DND-41 (cell line): ENCODE measurements around the gene DGKG.

ENCODE experiments used
- ATAC-seq: fragments of 200-7000 bp; cut with Tn5 transposase; 3 replicates; pipeline ENCODE4 v1.9.1; 2021; ENCODE audit warnings: low read depth; ENCODE audit not compliant: insufficient read depth
- DNase-seq: peaks from one replicate; pipeline ENCODE4 v3.0.0-alpha.2; 2020
- H2AFZ ChIP-seq: 2 replicates; pipeline ENCODE4 v1.6.0; 2012; ENCODE audit warnings: low read depth, low read length
- H3K27ac ChIP-seq: 2 replicates; pipeline ENCODE4 v1.5.1; 2012; ENCODE audit warnings: low read length, inconsistent platforms
- H3K27me3 ChIP-seq: fragments of 200-600 bp; sonication (generic); 2 replicates; pipeline ENCODE4 v1.6.0; 2012; ENCODE audit warnings: low read length, mild to moderate bottlenecking, inconsistent platforms; ENCODE audit not compliant: insufficient read depth, poor library complexity
- H3K36me3 ChIP-seq: 2 replicates; pipeline ENCODE4 v1.5.1; 2012; ENCODE audit warnings: low read length, inconsistent platforms; ENCODE audit not compliant: insufficient read depth
- H3K4me1 ChIP-seq: 2 replicates; pipeline ENCODE4 v1.5.1; 2012; ENCODE audit warnings: mild to moderate bottlenecking, low read length; ENCODE audit not compliant: insufficient read depth
- H3K4me2 ChIP-seq: 2 replicates; pipeline ENCODE4 v1.6.0; 2012; ENCODE audit warnings: mild to moderate bottlenecking, moderate library complexity, low read length, inconsistent platforms; ENCODE audit not compliant: insufficient read depth
- H3K4me3 ChIP-seq, 2 experiments: fragments of 200-600 bp in 1 of 2; shearing (Covaris generic) in 1 of 2; 2 replicates each; pipeline ENCODE4 v1.5.1; 2012 to 2016; ENCODE audit warnings: inconsistent platforms in 2 of 2, low read length in 2 of 2, mild to moderate bottlenecking in 2 of 2, low read depth in 1 of 2, moderate library complexity in 1 of 2
- H3K79me2 ChIP-seq: 2 replicates; pipeline ENCODE4 v1.6.0; 2012; ENCODE audit warnings: low read length, inconsistent platforms; ENCODE audit not compliant: insufficient read depth
- H3K9ac ChIP-seq: 2 replicates; pipeline ENCODE4 v1.6.0; 2012; ENCODE audit warnings: low read depth, mild to moderate bottlenecking, inconsistent platforms, low read length, moderate library complexity
- H3K9me3 ChIP-seq: 2 replicates; pipeline ENCODE4 v1.5.1; 2012; ENCODE audit warnings: low read length, moderate library complexity, mild to moderate bottlenecking, inconsistent platforms; ENCODE audit not compliant: insufficient read depth, severe bottlenecking
- H4K20me1 ChIP-seq: 2 replicates; pipeline ENCODE4 v1.6.0; 2012; ENCODE audit warnings: low read length; ENCODE audit not compliant: insufficient read depth
- EZH2 ChIP-seq: IDR thresholded peaks from 3 replicates; pipeline ENCODE4 v1.6.1; 2012; ENCODE audit warnings: borderline replicate concordance, low read depth, mild to moderate bottlenecking, moderate library complexity, low read length, inconsistent platforms; ENCODE audit not compliant: severe bottlenecking
- TF ChIP-seq, protein P1 (sequence below): IDR thresholded peaks from 2 replicates; pipeline ENCODE4 v1.5.1; 2012; ENCODE audit warnings: borderline replicate concordance, low read length, moderate library complexity, mild to moderate bottlenecking; ENCODE audit not compliant: poor library complexity, severe bottlenecking; ENCODE audit errors: extremely low read depth

DGKG gene

DNA sequence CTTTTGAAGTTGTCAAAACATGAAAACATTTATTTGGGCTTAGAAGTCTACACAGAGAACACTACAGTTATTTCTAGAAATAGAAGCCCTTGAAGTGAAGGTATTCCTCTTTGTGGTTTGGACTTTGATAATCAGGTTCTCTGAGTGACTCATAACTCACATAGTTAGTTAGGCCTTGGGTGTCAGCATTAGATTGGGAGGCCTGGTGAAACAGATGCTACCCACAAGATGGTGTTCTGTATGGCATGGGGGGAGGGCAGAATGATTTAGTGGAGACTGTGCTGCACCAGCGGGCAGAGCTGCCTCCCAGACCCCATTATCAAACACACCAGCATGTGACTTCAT is 144.2 kb downstream of the DGKG start:
- no peaks in the 10 kb centered on the region for H3K4me1 ChIP-seq
- H3K27ac ChIP-seq, result no peak overlapping the region
- H3K27me3 ChIP-seq, result no peaks in the 10 kb centered on the region
- H3K79me2 ChIP-seq, result no peaks in the 10 kb centered on the region
- H4K20me1 ChIP-seq, result no peaks in the 10 kb centered on the region
- DNase-seq (no peak), ATAC-seq (peak; percentile 66)
- no peaks in the 10 kb centered on the region for H3K9me3 ChIP-seq
- H3K9ac ChIP-seq, result no peak overlapping the region
- no peak overlapping the region for H2AFZ ChIP-seq
- TF ChIP-seq, protein P1, sequence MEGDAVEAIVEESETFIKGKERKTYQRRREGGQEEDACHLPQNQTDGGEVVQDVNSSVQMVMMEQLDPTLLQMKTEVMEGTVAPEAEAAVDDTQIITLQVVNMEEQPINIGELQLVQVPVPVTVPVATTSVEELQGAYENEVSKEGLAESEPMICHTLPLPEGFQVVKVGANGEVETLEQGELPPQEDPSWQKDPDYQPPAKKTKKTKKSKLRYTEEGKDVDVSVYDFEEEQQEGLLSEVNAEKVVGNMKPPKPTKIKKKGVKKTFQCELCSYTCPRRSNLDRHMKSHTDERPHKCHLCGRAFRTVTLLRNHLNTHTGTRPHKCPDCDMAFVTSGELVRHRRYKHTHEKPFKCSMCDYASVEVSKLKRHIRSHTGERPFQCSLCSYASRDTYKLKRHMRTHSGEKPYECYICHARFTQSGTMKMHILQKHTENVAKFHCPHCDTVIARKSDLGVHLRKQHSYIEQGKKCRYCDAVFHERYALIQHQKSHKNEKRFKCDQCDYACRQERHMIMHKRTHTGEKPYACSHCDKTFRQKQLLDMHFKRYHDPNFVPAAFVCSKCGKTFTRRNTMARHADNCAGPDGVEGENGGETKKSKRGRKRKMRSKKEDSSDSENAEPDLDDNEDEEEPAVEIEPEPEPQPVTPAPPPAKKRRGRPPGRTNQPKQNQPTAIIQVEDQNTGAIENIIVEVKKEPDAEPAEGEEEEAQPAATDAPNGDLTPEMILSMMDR, result no peak
- no peak for TF ChIP-seq EZH2
- no peak overlapping the region for H3K4me2 ChIP-seq
- no peak overlapping the region for H3K4me3 ChIP-seq
- H3K36me3 ChIP-seq, result no peaks in the 10 kb centered on the region

DNA sequence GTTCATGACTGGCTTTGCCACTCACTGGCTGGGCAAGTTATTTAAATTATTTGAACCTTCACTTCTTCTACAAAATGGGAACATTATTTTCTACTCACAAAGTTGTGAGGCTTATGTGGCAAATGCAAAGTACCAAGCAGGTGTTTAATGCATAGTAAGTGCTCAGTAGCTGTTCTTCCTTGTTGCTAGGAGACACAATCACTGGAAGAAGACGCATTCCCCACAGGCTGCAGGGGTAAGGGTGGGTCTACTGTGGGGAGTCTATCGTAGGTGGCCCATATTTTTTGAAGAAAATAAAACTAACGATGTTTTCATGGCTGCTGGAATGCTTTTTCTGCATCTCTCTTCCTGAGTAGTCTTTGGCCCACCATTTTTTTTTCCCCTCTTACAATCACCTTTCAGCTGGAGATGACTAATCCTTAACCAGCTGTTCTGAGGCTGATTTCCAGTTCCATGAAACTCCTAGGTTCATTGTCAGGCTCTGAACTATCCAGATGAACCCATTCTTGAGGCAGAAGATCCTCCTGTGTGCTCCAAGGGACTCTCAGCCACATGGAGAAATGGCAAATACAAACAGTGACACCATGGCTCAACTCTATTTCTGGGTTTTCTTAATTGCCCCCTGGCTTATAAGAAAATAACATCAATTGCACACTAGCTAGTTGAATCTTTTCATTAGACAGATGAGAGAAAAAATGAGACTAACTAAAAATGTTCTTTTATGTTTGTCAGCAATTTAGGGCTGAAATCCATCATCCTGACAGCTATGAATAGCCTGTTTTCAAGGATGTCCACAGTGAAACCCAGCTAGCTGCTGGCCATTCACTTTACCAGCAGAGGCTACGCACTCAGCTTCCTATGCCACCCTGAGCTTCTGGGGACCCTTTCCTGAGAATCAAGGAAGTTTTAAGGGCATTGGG is 144.9 kb downstream of the DGKG start:
- H4K20me1 ChIP-seq, result no peaks in the 10 kb centered on the region
- no peaks in the 10 kb centered on the region for H3K27me3 ChIP-seq
- H3K27ac ChIP-seq, result no peak overlapping the region
- no peaks in the 10 kb centered on the region for H3K4me1 ChIP-seq
- H2AFZ ChIP-seq, result no peak overlapping the region
- H3K9ac ChIP-seq, result no peak overlapping the region
- H3K9me3 ChIP-seq, result no peaks in the 10 kb centered on the region
- no peaks in the 10 kb centered on the region for H3K36me3 ChIP-seq
- no peak for ATAC-seq
- no peak overlapping the region for H3K4me3 ChIP-seq
- no peak for DNase-seq
- no peak overlapping the region for H3K4me2 ChIP-seq
- H3K79me2 ChIP-seq, result no peaks in the 10 kb centered on the region
- no peak for TF ChIP-seq EZH2
- TF ChIP-seq, protein P1, result no peak

DNA sequence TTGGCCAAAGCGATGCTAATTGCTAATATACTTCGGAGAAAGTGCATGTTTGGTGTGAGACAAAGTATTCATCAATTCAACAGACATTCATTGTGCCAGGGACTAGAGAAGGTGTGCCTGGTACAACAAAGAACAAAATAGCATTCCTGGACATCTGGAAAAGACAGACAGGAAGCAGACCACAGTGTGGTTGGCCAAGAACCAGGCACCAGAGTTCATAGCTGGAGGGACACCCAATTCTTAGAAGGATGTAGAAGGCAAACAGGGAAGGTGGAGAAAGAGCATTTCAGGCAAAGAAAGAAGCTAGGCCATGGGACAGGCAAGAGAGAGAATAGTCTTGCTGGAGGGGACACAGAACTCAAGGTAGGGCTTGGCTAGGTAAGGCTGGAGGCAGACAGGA is 147.4 kb downstream of the DGKG start:
- ATAC-seq, result no peak
- Histone ChIP-seq H3K27ac (no peak overlapping the region), H3K9me3 (no peaks in the 10 kb centered on the region), H3K79me2 (no peaks in the 10 kb centered on the region), H3K9ac (no peak overlapping the region), H3K4me2 (no peak overlapping the region), H2AFZ (no peak overlapping the region), H3K27me3 (no peaks in the 10 kb centered on the region), H3K4me3 (no peak overlapping the region), H4K20me1 (0 out of 2 replicates have a peak, but pooled peaks cover 7% of the 10 kb centered on the region), H3K4me1 (peaks cover 19% of the 10 kb centered on the region), H3K36me3 (no peaks in the 10 kb centered on the region)
- TF ChIP-seq, protein P1, result no peak
- TF ChIP-seq EZH2, result no peak
- DNase-seq, result no peak
